ENCODE measurements around the gene PROS1.
"Not testable (repeated sequence)": the region's sequence is repeated elsewhere in the genome, so short reads cannot be mapped to it uniquely, and the experiment has no call there.

The PROS1 gene

GRCh38 chr3:93861017-93861416 is 112.7 kb downstream of the PROS1 start:
- DNase-seq, result no peak

- DNase-seq, result no peak
Measured at GRCh38 chr3:93855401-93855800, 118.3 kb downstream of the PROS1 start.

- not testable (repeated sequence) for DNase-seq
Measured at GRCh38 chr3:93852228-93852627, 121.5 kb downstream of the PROS1 start.

- no peak for DNase-seq
Measured at GRCh38 chr3:93843981-93844380, 129.7 kb downstream of the PROS1 start.

- not testable (repeated sequence) for DNase-seq
Measured at GRCh38 chr3:93839193-93839592, 134.5 kb downstream of the PROS1 start.
